A549 (cell line): Measurements from ENCODE around the gene CENPM. TPM values are rescaled to one million over a fixed set of nuclear protein-coding genes. Genes with fewer than 3 reads are reported as not detected.
A peak's percentile ranks its signal among the peaks of the same experiment; 100 is the strongest.

ENCODE experiments used
- ATAC-seq, 2 experiments: fragments of 200-7000 bp in 1 of 2; fragments of >200 bp in 1 of 2; cut with Nextera tagmentation in 1 of 2; cut with Tn5 transposase in 1 of 2; 3 replicates each; pipeline versions ENCODE4 v1.8.0 to v1.9.1; 2018 to 2020; ENCODE audit warnings: mild to moderate bottlenecking in 1 of 2, moderate library complexity in 1 of 2
- CTCF ChIA-PET: fragments of 300-600 bp; sonication (Branson Sonifier 250); formaldehyde crosslinking; extraction: SDS; loops from one replicate; lab custom pipeline; 2021; ENCODE audit warnings: antibody characterized with exemption, inconsistent platforms; lab: Yijun Ruan, JAX
- POLR2A ChIA-PET: fragments of 350-600 bp; formaldehyde crosslinking; extraction: SDS; loops from one replicate; lab custom pipeline; 2021; ENCODE audit warnings: antibody characterized with exemption, inconsistent platforms; lab: Yijun Ruan, JAX
- DNase-seq, 2 experiments: peaks; one replicate each; pipeline versions ENCODE4 v3.0.0 to v3.0.0-alpha.2; 2011 to 2016; ENCODE audit warnings: low read depth in 1 of 2, low spot score in 1 of 2
- FAIRE-seq: peaks from 2 replicates; lab custom pipeline; 2011; peaks lifted over from hg19 to GRCh38; lab: Jason Lieb, UNC
- H3K27ac ChIP-seq, 2 experiments: fragments of >200 bp; sonication (Bioruptor Twin); formaldehyde crosslinking; 3 replicates each; pipeline ENCODE4 v1.5.1; 2016 to 2017
- H3K4me1 ChIP-seq: fragments of >200 bp; sonication (Bioruptor Twin); formaldehyde crosslinking; 3 replicates; pipeline ENCODE4 v1.6.1; 2016
- H3K4me2 ChIP-seq: fragments of >200 bp; sonication (Bioruptor Twin); formaldehyde crosslinking; 3 replicates; pipeline ENCODE4 v1.6.1; 2016
- H3K4me3 ChIP-seq: fragments of >200 bp; sonication (Bioruptor Twin); formaldehyde crosslinking; 3 replicates; pipeline ENCODE4 v1.5.1; 2016
- H3K9me3 ChIP-seq: fragments of >200 bp; sonication (Bioruptor Twin); formaldehyde crosslinking; 3 replicates; pipeline ENCODE4 v1.6.1; 2016
- BHLHE40 ChIP-seq: IDR thresholded peaks from 2 replicates; pipeline ENCODE4 v1.6.1; 2012; ENCODE audit warnings: low read depth, low read length, inconsistent platforms
- CEBPB ChIP-seq, 2 experiments: fragments of >200 bp in 1 of 2; sonication (Bioruptor Twin) in 1 of 2; formaldehyde crosslinking in 1 of 2; IDR thresholded peaks; 2 replicates each; pipeline ENCODE4 v1.6.1; 2012 to 2016
- CHD4 ChIP-seq: fragments of 200-600 bp; sonication (generic); IDR thresholded peaks from 2 replicates; pipeline ENCODE4 v1.6.1; 2016; ENCODE audit warnings: antibody characterized with exemption, mild to moderate bottlenecking, borderline replicate concordance
- EHF ChIP-seq: fragments of 250-450 bp; sonication (Bioruptor Pico); IDR thresholded peaks from 2 replicates; pipeline ENCODE4 v1.5.0; 2020; ENCODE audit warnings: mild to moderate bottlenecking
- EHMT2 ChIP-seq: fragments of 200-600 bp; sonication (generic); IDR thresholded peaks from 2 replicates; pipeline ENCODE4 v1.6.1; 2016; ENCODE audit warnings: antibody characterized with exemption, low read depth, mild to moderate bottlenecking, moderate library complexity
- ELK1 ChIP-seq: fragments of 150-350 bp; IDR thresholded peaks from 2 replicates; pipeline ENCODE4 v1.6.1; 2014; ENCODE audit warnings: low read depth, mild to moderate bottlenecking, low read length
- EP300 ChIP-seq, 2 experiments: fragments of >200 bp; sonication (Bioruptor Twin); formaldehyde crosslinking; IDR thresholded peaks; 2 replicates in 1 of 2; 3 replicates in 1 of 2; pipeline ENCODE4 v1.6.1; 2016 to 2017
- FOSL2 ChIP-seq, 2 experiments: fragments of 450-650 bp in 1 of 2; fragments of >200 bp in 1 of 2; sonication (Bioruptor Twin) in 1 of 2; formaldehyde crosslinking; IDR thresholded peaks; 2 replicates each; pipeline versions ENCODE4 v1.5.0 to v1.6.1; 2016 to 2020; ENCODE audit warnings: mild to moderate bottlenecking in 1 of 2, moderate library complexity in 1 of 2
- FOXS1 ChIP-seq: fragments of 250-450 bp; sonication (Bioruptor Pico); IDR thresholded peaks from 2 replicates; pipeline ENCODE4 v1.5.0; 2020; ENCODE audit warnings: mild to moderate bottlenecking, moderate library complexity
- GATA3 ChIP-seq: IDR thresholded peaks from 2 replicates; pipeline ENCODE4 v1.6.1; 2012; ENCODE audit warnings: borderline replicate concordance
- HOXA7 ChIP-seq: fragments of 250-450 bp; sonication (Bioruptor Pico); IDR thresholded peaks from 2 replicates; pipeline ENCODE4 v1.5.0; 2020; ENCODE audit warnings: mild to moderate bottlenecking, moderate library complexity
- HOXB5 ChIP-seq: fragments of 250-450 bp; sonication (Bioruptor Pico); IDR thresholded peaks from 2 replicates; pipeline ENCODE4 v1.5.0; 2020; ENCODE audit warnings: mild to moderate bottlenecking, moderate library complexity
- JUN ChIP-seq, 2 experiments: fragments of >200 bp; sonication (Bioruptor Twin); formaldehyde crosslinking; IDR thresholded peaks; 2 replicates in 1 of 2; 3 replicates in 1 of 2; pipeline ENCODE4 v1.6.1; 2016 to 2017
- JUNB ChIP-seq: fragments of >200 bp; sonication (Bioruptor Twin); formaldehyde crosslinking; IDR thresholded peaks from 2 replicates; pipeline ENCODE4 v1.6.1; 2016
- KDM5A ChIP-seq: fragments of 200-600 bp; sonication (generic); IDR thresholded peaks from 2 replicates; pipeline ENCODE4 v1.6.1; 2016; ENCODE audit warnings: antibody characterized with exemption, mild to moderate bottlenecking
- MYC ChIP-seq: IDR thresholded peaks from 2 replicates; pipeline ENCODE4 v1.6.1; 2012; ENCODE audit warnings: mild to moderate bottlenecking, inconsistent platforms, low read length, improper control_type of control experiment, borderline replicate concordance
- NPAS2 ChIP-seq: fragments of 250-450 bp; sonication (Bioruptor Pico); IDR thresholded peaks from 2 replicates; pipeline ENCODE4 v1.8.0; 2022; ENCODE audit warnings: mild to moderate bottlenecking, moderate library complexity, borderline replicate concordance
- PHF8 ChIP-seq: fragments of 200-600 bp; sonication (generic); IDR thresholded peaks from 2 replicates; pipeline ENCODE4 v1.6.1; 2016; ENCODE audit warnings: low read depth, mild to moderate bottlenecking, antibody characterized with exemption, moderate library complexity, borderline replicate concordance
- POLR2A ChIP-seq: IDR thresholded peaks from 2 replicates; pipeline ENCODE4 v1.6.1; 2012; ENCODE audit warnings: mild to moderate bottlenecking, low read length
- RAD21 ChIP-seq, 2 experiments: fragments of >200 bp in 1 of 2; sonication (Bioruptor Twin) in 1 of 2; formaldehyde crosslinking in 1 of 2; IDR thresholded peaks in 1 of 2; conservative IDR thresholded peaks in 1 of 2; 2 replicates in 1 of 2; 3 replicates in 1 of 2; pipeline ENCODE4 v1.6.1; 2012 to 2018; ENCODE audit warnings: inconsistent platforms in 1 of 2
- REST ChIP-seq: fragments of 200-600 bp; sonication (generic); IDR thresholded peaks from 2 replicates; pipeline ENCODE4 v1.6.1; 2016; ENCODE audit warnings: antibody characterized with exemption, mild to moderate bottlenecking, moderate library complexity
- RFX5 ChIP-seq: fragments of 450-650 bp; IDR thresholded peaks from 2 replicates; pipeline ENCODE4 v1.7.1; 2014; ENCODE audit warnings: antibody characterized with exemption, mild to moderate bottlenecking, moderate library complexity
- TP53 ChIP-seq: fragments of 250-450 bp; sonication (Bioruptor Pico); IDR thresholded peaks from 2 replicates; pipeline ENCODE4 v1.5.0; 2021; ENCODE audit warnings: mild to moderate bottlenecking, moderate library complexity
- USF2 ChIP-seq: fragments of 450-650 bp; IDR thresholded peaks from 2 replicates; pipeline ENCODE4 v1.6.1; 2014; ENCODE audit warnings: antibody characterized with exemption
- ZC3H11A ChIP-seq: fragments of 450-650 bp; IDR thresholded peaks from 2 replicates; pipeline ENCODE4 v1.6.1; 2014; ENCODE audit warnings: antibody characterized with exemption, mild to moderate bottlenecking
- ZFP36 ChIP-seq: fragments of 450-650 bp; IDR thresholded peaks from 2 replicates; pipeline ENCODE4 v1.6.1; 2014; ENCODE audit warnings: borderline replicate concordance; ENCODE audit not compliant: partially characterized antibody
- ZNF302 ChIP-seq: fragments of 250-450 bp; sonication (Bioruptor Pico); IDR thresholded peaks from 2 replicates; pipeline ENCODE4 v1.9.0; 2021; ENCODE audit warnings: inconsistent platforms, mild to moderate bottlenecking, moderate library complexity
- ZSCAN20 ChIP-seq: fragments of 250-450 bp; sonication (Bioruptor Pico); IDR thresholded peaks from 2 replicates; pipeline ENCODE4 v1.8.0; 2022; ENCODE audit warnings: mild to moderate bottlenecking, moderate library complexity
- WGBS: methylation state at CpG from one replicate; pipeline ENCODE4 v1.1.6; 2017; ENCODE audit errors: missing lambda C conversion rate; 5-methylcytosine and 5-hydroxymethylcytosine counted together
- polyA plus RNA-seq, 4 experiments: library from polyadenylated mRNA; depleted of rRNA in 3 of 4; stranded (reverse); fragments of >200 nt; fragmentation: RNase III in 1 of 4; extraction: RNeasy Plus Mini Kit Qiagen cat#74134 plus additional on column Dnase treatment in 1 of 4; gene quantifications; 2 replicates in 3 of 4; 3 replicates in 1 of 4; pipeline ENCODE4 v1.2.3, GENCODE V29; 2011 to 2017

CENPM gene
- polyA plus RNA-seq, 2 of the 4 experiments (the other 2 are of a cell fraction) = 22.3 to 40.1 TPM

- Histone ChIP-seq H3K27ac (no peak overlapping the region), H3K9me3 (no peaks in the 10 kb centered on the region), H3K4me3 (no peak overlapping the region), H3K4me1 (no peaks in the 10 kb centered on the region), H3K4me2 (no peak overlapping the region)
- TF ChIP-seq HOXB5 (CRISPR knock-in tag) (no peak), HOXA7 (CRISPR knock-in tag) (no peak), POLR2A (no peak), FOXS1 (no peak), PHF8 (no peak), ELK1 (no peak), REST (no peak), RFX5 (no peak), CHD4 (no peak), ZFP36 (no peak), EHMT2 (no peak), BHLHE40 (no peak), JUNB (no peak), MYC (no peak), EP300 (IDR thresholded peaks at IDR 0.05) (no peak), FOSL2 (IDR thresholded peaks at IDR 0.05) (no peak), FOSL2 (CRISPR knock-in tag; IDR thresholded peaks at IDR 0.05) (no peak), JUN (IDR thresholded peaks at IDR 0.05) (no peak), ZSCAN20 (no peak), USF2 (no peak)
- DNase-seq (no peak), FAIRE-seq (no peak), ATAC-seq (peak in 1 of 2 experiments; percentile 11; a peak in 2 of 6 replicates)
- 17% methylated on average over 1 of the region's 16 CpGs for WGBS
- ChIA-PET CTCF (interaction anchor here (1.0 to 1.8 kb wide), 3 partner anchors 8 to 236 kb away, joined by 3 to 11 read pairs (median 6); no protein-coding TSS in a partner anchor), POLR2A (no interaction called here)
Observed at GRCh38 chr22:41933411-41934177, 13.4 kb downstream of the CENPM start.

- ATAC-seq (no peak; a peak in 1 of 6 replicates), FAIRE-seq (no peak), DNase-seq (no peak)
- no peak overlapping the region for H3K27ac ChIP-seq
- H3K4me2 ChIP-seq = no peak overlapping the region
- H3K9me3 ChIP-seq = no peaks in the 10 kb centered on the region
- WGBS = 82% methylated on average over 3 of the region's 12 CpGs
- H3K4me1 ChIP-seq = no peaks in the 10 kb centered on the region
- H3K4me3 ChIP-seq = no peak overlapping the region
- no peak for TF ChIP-seq KDM5A
- no peak for TF ChIP-seq MYC
- TF ChIP-seq RAD21 (conservative IDR thresholded peaks at IDR 0.05 in 1 of 2, IDR thresholded peaks at IDR 0.05 in 1 of 2) = no peak
- no peak for TF ChIP-seq EHMT2
- TF ChIP-seq FOSL2 (IDR thresholded peaks at IDR 0.05) = no peak
- no peak for TF ChIP-seq FOSL2 (CRISPR knock-in tag; IDR thresholded peaks at IDR 0.05)
- TF ChIP-seq ZNF302 (CRISPR knock-in tag) = no peak
- TF ChIP-seq ZSCAN20 = no peak
- no peak for TF ChIP-seq CEBPB (IDR thresholded peaks at IDR 0.05)
- TF ChIP-seq TP53 (CRISPR knock-in tag) = no peak
- no peak for TF ChIP-seq ZC3H11A
- no peak for TF ChIP-seq NPAS2 (CRISPR knock-in tag)
- no peak for TF ChIP-seq ELK1
- no peak for TF ChIP-seq GATA3
- TF ChIP-seq JUNB = no peak
- TF ChIP-seq ZFP36 = no peak
- TF ChIP-seq EHF (CRISPR knock-in tag) = no peak
- TF ChIP-seq RFX5 = no peak
- ChIA-PET CTCF (interaction anchor here (1.0 to 2.1 kb wide), 2 partner anchors 186 to 235 kb away, joined by 3 to 7 read pairs; no protein-coding TSS in a partner anchor), POLR2A (no interaction called here)
Observed at GRCh38 chr22:41932353-41932752, 14.6 kb downstream of the CENPM start.
